ENCODE measurements around the gene ARID1B. TPM values are rescaled to one million over a fixed set of nuclear protein-coding genes. Genes with fewer than 3 reads are reported as not detected.

The ARID1B gene
- total RNA-seq, 1 donor from 2014 or later: 155 TPM

- H3K36me3 Mint-ChIP-seq: no peaks in the 10 kb centered on the region
- peak overlapping the region; percentile 86 for H3K27ac Mint-ChIP-seq
- H3K27me3 Mint-ChIP-seq (ENCODE audit: low read depth): no peaks in the 10 kb centered on the region
- TF ChIP-seq, protein P1, sequence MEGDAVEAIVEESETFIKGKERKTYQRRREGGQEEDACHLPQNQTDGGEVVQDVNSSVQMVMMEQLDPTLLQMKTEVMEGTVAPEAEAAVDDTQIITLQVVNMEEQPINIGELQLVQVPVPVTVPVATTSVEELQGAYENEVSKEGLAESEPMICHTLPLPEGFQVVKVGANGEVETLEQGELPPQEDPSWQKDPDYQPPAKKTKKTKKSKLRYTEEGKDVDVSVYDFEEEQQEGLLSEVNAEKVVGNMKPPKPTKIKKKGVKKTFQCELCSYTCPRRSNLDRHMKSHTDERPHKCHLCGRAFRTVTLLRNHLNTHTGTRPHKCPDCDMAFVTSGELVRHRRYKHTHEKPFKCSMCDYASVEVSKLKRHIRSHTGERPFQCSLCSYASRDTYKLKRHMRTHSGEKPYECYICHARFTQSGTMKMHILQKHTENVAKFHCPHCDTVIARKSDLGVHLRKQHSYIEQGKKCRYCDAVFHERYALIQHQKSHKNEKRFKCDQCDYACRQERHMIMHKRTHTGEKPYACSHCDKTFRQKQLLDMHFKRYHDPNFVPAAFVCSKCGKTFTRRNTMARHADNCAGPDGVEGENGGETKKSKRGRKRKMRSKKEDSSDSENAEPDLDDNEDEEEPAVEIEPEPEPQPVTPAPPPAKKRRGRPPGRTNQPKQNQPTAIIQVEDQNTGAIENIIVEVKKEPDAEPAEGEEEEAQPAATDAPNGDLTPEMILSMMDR (IDR thresholded peaks at IDR 0.05; ENCODE audit: unreplicated experiment): no peak
- DNase-seq (ENCODE audit: low spot score in 2 of 2, unreplicated experiment in 2 of 2): no peak
- H3K4me1 Mint-ChIP-seq: peaks cover 30% of the 10 kb centered on the region
- no peaks in the 10 kb centered on the region for H3K9me3 Mint-ChIP-seq
- H3K4me3 Mint-ChIP-seq: no peak overlapping the region
These were observed 215.0 kb downstream of the ARID1B start for GRCh38 chr6:156992020-156992804.

- peaks cover 21% of the 10 kb centered on the region for H3K4me1 Mint-ChIP-seq
- no peak for DNase-seq (ENCODE audit: low spot score in 2 of 2, unreplicated experiment in 2 of 2)
- no peaks in the 10 kb centered on the region for H3K9me3 Mint-ChIP-seq
- H3K27ac Mint-ChIP-seq: peak overlapping the region; percentile 62
- no peak overlapping the region for H3K4me3 Mint-ChIP-seq
- TF ChIP-seq, protein P1 (IDR thresholded peaks at IDR 0.05; ENCODE audit: unreplicated experiment): no peak
- H3K36me3 Mint-ChIP-seq: no peaks in the 10 kb centered on the region
- H3K27me3 Mint-ChIP-seq (ENCODE audit: low read depth): no peaks in the 10 kb centered on the region
These were observed 216.5 kb downstream of the ARID1B start for GRCh38 chr6:156993713-156994112.

- Mint-ChIP-seq H3K27ac (peak overlapping the region; percentile 62), H3K27me3 (ENCODE audit: low read depth) (no peaks in the 10 kb centered on the region), H3K9me3 (no peaks in the 10 kb centered on the region), H3K36me3 (no peaks in the 10 kb centered on the region), H3K4me3 (no peak overlapping the region), H3K4me1 (peaks cover 19% of the 10 kb centered on the region)
- TF ChIP-seq, protein P1 (IDR thresholded peaks at IDR 0.05; ENCODE audit: unreplicated experiment): no peak
- no peak for DNase-seq (ENCODE audit: low spot score in 2 of 2, unreplicated experiment in 2 of 2)
These were observed 217.3 kb downstream of the ARID1B start for GRCh38 chr6:156994215-156995076.

DNA sequence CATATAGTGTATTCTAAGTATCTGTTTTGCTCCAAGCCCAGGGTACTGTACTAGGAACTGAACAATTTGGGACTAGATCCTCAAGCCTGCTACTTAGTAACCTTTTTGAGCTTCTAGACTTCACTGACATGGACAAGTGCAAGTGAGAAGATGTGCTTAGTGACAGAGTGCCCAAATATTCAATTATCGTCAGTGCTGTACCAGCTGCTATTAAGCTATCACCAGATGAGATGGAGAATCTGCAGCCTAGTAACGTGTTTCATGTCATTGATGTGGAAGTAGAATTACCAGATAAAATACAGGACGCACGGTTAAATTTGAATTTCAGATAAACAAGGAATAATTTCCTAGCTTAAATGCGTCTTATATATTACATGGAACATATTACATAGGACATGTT, 218.3 kb downstream of the ARID1B start:
- Mint-ChIP-seq H3K36me3 (no peaks in the 10 kb centered on the region), H3K27me3 (ENCODE audit: low read depth) (no peaks in the 10 kb centered on the region), H3K27ac (no peak overlapping the region), H3K9me3 (no peaks in the 10 kb centered on the region), H3K4me3 (no peak overlapping the region), H3K4me1 (peaks cover 22% of the 10 kb centered on the region)
- TF ChIP-seq, protein P1 (IDR thresholded peaks at IDR 0.05; ENCODE audit: unreplicated experiment): no peak
- no peak for DNase-seq (ENCODE audit: low spot score in 2 of 2, unreplicated experiment in 2 of 2)

GRCh38 chr6:156996265-156996664, 219.1 kb downstream of the ARID1B start:
- no peaks in the 10 kb centered on the region for H3K9me3 Mint-ChIP-seq
- H3K4me1 Mint-ChIP-seq: peaks cover 22% of the 10 kb centered on the region
- TF ChIP-seq, protein P1 (IDR thresholded peaks at IDR 0.05; ENCODE audit: unreplicated experiment): no peak
- H3K4me3 Mint-ChIP-seq: no peak overlapping the region
- H3K36me3 Mint-ChIP-seq: no peaks in the 10 kb centered on the region
- no peak for DNase-seq (ENCODE audit: low spot score in 2 of 2, unreplicated experiment in 2 of 2)
- no peaks in the 10 kb centered on the region for H3K27me3 Mint-ChIP-seq (ENCODE audit: low read depth)
- H3K27ac Mint-ChIP-seq: no peak overlapping the region
